ENCODE data around the gene OR5B12. TPM values are rescaled to one million over a fixed set of nuclear protein-coding genes. Genes with fewer than 3 reads are reported as not detected.
"Not testable (repeated sequence)": the region's sequence is repeated elsewhere in the genome, so short reads cannot be mapped to it uniquely, and the experiment has no call there.

OR5B12 gene
- total RNA-seq, 1 donor, result not detected

GRCh38 chr11:58428021-58428420 is 14.0 kb downstream of the OR5B12 start, which contains the start of gene OR5B2:
OR5B2 (minus strand) TSS chr11:58428121; CDS start chr11:58423261, 4,860 bp downstream.
- no peak within 1 kb of the TSS for H3K4me3 ChIP-seq (ENCODE audit: low read depth, low read length)
- DNase-seq (ENCODE audit: low read depth), result no peak
- no peak for TF ChIP-seq CTCF (IDR thresholded peaks at IDR 0.05; ENCODE audit: insufficient read depth, low read length)

- no peak for TF ChIP-seq CTCF (IDR thresholded peaks at IDR 0.05; ENCODE audit: insufficient read depth, low read length)
- DNase-seq (ENCODE audit: low read depth), result no peak
- no peak within 1 kb of the TSS for H3K4me3 ChIP-seq (ENCODE audit: low read depth, low read length)
Measured at GRCh38 chr11:58406774-58407173, 35.3 kb downstream of the OR5B12 start, which contains the start of gene OR5B3. OR5B3 (minus strand) TSS chr11:58406874; CDS start chr11:58403409, 3,465 bp downstream.

- not testable (repeated sequence) for H3K4me3 ChIP-seq (ENCODE audit: low read depth, low read length); DNase-seq (ENCODE audit: low read depth)
Measured at GRCh38 chr11:58399622-58400021, 42.4 kb downstream of the OR5B12 start.

GRCh38 chr11:58395581-58395980 is 46.5 kb downstream of the OR5B12 start:
- no peak overlapping the region for H3K4me3 ChIP-seq (ENCODE audit: low read depth, low read length)
- TF ChIP-seq CTCF (IDR thresholded peaks at IDR 0.05; ENCODE audit: insufficient read depth, low read length), result no peak
- DNase-seq (ENCODE audit: low read depth), result peak; percentile 25

GRCh38 chr11:58394195-58394594 is 47.8 kb downstream of the OR5B12 start:
- TF ChIP-seq CTCF (IDR thresholded peaks at IDR 0.05; ENCODE audit: insufficient read depth, low read length), result no peak
- H3K4me3 ChIP-seq (ENCODE audit: low read depth, low read length), result no peak overlapping the region
- DNase-seq (ENCODE audit: low read depth), result peak; percentile 85

- H3K4me3 ChIP-seq (ENCODE audit: low read depth, low read length), result no peak overlapping the region
- DNase-seq (ENCODE audit: low read depth), result no peak
- TF ChIP-seq CTCF (IDR thresholded peaks at IDR 0.05; ENCODE audit: insufficient read depth, low read length), result no peak
Measured at GRCh38 chr11:58392746-58393145, 49.3 kb downstream of the OR5B12 start.

- no peak overlapping the region for H3K4me3 ChIP-seq (ENCODE audit: low read depth, low read length)
- no peak for TF ChIP-seq CTCF (IDR thresholded peaks at IDR 0.05; ENCODE audit: insufficient read depth, low read length)
- no peak for DNase-seq (ENCODE audit: low read depth)
Measured at GRCh38 chr11:58391879-58392278, 50.2 kb downstream of the OR5B12 start.
